NCI-H2171 (cell line): Measurements from ENCODE around the gene GMEB2.

Experiments
- DNase-seq: peaks from one replicate; lab custom pipeline; 2025; lab: John Stamatoyannopoulos, UW

Gene GMEB2

GRCh38 chr20:63589261-63590217, 37.4 kb downstream of the GMEB2 start:
- peak; percentile 33 for DNase-seq

DNA sequence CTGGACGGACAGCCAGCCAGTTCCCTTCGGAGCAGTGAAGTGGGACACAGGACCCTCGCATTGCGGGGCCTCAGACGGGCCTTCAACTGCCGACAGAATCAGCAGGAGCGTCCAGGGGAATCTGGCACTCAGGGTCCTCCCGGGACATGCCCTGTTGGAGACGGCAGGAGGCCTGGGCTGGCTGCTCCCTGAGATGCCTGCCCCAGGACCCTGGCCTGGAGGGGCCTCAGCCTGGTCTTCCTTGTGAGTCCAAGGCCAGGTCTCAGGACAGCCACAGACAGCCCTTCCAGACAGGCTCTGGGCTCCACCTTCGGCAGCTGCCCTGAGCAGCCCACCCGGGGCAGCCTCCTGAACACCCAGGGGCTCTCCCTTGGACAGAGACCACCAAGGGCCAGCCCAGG, 38.3 kb downstream of the GMEB2 start:
- no peak for DNase-seq

GRCh38 chr20:63587776-63588591, 38.9 kb downstream of the GMEB2 start:
- DNase-seq: no peak

- no peak for DNase-seq
Measured at GRCh38 chr20:63587256-63587655, 39.6 kb downstream of the GMEB2 start.

GRCh38 chr20:63586797-63587196, 40.1 kb downstream of the GMEB2 start:
- DNase-seq: no peak

- no peak for DNase-seq
Measured at GRCh38 chr20:63585616-63586565, 41.0 kb downstream of the GMEB2 start.

GRCh38 chr20:63582382-63583063, 44.4 kb downstream of the GMEB2 start:
- no peak for DNase-seq

DNA sequence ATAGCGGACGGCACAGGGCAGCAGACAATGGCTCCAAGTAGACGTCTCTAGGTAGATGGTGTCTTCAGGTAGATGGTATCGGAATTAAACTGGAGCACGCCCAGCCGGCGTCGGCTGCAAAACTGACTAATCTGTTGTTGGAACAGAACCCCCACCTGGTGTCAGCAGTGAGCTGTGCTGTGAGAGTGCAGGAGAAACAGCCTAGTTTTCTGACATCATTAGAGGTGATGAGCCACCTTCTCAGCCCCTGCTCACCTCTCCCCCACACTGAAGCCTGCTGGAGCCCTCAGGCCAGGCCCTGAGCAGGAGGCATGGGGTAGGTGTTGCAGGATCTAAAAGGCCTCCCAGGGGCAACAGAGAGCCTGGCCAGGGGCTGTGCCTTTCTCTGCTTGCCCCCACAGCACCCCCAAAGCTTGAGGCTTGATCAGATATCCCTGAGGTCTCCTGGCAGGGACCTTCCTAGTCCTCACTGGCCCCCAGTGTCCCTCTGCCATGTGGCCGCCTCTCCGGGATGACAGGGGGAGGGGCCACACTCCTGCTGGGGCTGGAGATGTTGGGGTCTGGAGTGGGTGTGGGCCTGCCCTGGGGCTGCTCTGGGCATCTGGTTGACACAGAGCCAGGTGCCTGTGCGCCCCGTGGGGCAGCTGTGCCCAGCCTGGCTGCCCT, 46.0 kb downstream of the GMEB2 start:
- peak; percentile 6 for DNase-seq

DNA sequence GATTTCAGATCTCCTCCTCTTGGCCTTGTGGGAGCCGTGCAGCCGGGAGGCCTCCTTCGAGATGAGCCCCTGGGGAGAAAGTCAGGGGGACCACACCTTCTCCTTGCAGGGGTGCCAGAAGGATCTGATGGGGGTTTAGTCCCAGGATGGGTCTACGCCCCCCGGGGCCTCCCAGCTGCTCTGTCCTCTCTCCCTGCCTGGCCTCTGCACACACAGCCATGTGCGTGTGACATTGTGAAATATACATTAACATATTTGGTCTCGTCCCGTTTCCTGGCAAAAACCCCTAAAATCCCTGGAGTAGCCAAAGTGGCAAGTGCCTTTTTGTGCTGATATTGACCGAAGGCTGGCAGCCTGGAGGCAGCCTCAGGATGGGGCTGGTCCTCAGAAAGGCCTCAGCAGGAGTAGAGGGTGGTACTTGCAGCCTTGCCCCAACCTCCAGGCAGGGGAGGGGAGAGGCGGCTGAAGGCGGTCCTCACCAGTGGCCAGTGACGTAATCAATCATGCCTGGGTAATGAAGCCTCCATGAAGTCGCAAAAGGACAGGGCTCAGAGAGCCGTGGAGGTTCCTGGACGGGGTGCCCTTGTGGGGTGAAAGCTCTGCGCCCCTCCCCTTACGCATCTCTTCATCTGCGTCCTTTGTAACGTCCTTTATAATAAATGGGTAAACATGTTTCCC, 47.7 kb downstream of the GMEB2 start:
- DNase-seq: no peak

DNA sequence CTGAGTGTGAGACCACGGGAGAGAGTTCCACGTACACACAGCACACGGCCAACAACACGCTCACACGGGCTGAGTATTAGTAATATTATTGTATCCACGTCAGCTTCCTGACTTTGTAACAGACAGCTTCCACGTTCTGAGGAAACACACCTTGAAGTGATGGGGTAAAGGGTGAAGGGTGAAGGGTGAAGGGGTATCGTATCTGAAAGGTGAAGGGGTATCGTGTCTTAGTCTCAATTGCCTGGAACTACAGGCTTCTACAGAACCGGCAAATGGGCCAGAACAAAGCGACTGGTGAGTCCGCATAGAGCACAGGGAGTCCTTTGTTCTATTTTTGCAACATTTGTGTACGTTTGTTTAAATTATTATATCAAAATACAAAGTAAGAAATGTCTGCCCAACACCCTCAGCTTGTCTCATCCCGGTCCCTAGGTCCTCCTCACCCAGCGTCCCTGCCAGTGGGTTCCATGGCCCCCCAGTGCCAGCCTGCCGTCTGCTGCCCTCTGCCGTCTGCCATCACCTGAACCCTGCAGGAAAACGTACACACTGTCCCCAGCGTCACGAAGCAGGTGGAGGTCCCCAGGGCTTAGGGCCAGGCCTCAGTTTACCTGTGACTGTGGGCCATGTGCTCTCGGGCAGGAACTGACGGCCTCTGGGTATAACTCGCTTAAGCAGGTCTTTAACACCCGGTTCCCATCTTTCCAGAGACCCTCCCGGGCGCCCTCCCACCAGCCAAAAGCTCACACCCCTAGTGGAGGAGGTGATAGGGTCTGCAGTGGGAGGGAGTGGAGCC, 48.5 kb downstream of the GMEB2 start:
- DNase-seq: no peak

GRCh38 chr20:63577317-63577894, 49.5 kb downstream of the GMEB2 start:
- no peak for DNase-seq

DNA sequence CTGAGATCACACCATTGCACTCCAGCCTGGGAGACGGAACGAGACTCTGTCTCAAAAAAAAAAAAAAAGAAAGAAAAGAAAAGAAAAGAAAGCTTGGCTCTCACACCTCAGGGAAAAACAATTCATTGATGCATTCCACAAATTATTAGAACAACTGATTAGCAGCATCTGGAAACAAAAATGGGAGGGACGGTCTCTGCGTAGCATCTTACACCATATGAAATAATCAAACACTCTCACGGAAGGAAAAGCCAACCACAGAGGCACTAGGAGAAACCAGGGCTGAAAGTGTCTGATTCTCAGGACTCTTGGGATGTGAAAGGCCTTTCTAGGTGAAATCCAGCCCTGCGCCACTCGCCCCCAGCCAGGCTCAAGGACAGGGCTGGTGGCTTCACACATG, 50.6 kb downstream of the GMEB2 start:
- DNase-seq: no peak

DNA sequence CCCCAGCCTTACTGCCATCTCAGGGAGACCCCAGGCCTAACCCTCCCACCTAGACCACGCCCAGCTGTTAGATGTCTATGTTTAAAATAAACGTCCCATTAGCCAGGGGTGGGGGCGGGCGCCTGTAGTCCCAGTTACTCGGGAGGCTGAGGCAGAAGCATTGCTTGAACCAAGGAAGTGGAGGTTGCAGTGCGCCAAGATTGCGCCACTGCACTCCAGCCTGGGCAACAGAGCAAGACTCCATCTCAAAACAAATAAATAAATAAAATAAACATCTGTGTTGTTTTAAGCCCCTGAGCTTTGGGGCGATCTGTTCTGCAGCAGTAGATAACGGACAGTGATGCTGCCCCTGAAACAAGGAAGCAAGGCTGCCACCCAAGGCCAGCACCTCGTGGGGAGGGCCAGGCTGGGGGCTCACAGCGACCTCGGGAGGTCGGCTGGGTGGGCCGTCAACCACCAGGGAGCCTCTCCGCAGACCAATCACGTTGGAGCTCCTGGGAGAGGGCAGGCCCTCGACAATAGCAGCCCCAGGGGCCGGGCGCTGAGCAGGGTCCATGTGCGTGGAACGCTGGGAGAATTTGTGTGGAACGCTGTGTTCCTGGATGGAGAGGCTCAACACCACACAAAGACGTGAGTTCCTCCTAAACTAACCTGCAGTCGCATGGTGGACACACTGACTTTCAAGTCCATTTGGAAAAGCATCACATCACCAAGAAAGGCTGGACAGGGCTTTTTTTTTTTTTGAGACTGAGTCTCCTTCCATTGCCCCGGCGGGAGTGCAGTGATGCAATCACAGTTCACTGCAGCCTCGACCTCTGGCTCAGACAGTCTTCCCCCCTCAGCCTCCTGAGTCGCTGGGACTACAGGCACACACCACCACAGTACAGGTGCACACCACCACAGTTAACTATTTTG, 51.8 kb downstream of the GMEB2 start:
- DNase-seq: no peak

- peak; percentile 58 for DNase-seq
Measured at GRCh38 chr20:63574156-63574828, 52.6 kb downstream of the GMEB2 start, which contains the start of gene HELZ2. TSS of gene HELZ2 (minus strand) at chr20:63574239. CDS start at chr20:63572385, 1,854 bp downstream.

DNA sequence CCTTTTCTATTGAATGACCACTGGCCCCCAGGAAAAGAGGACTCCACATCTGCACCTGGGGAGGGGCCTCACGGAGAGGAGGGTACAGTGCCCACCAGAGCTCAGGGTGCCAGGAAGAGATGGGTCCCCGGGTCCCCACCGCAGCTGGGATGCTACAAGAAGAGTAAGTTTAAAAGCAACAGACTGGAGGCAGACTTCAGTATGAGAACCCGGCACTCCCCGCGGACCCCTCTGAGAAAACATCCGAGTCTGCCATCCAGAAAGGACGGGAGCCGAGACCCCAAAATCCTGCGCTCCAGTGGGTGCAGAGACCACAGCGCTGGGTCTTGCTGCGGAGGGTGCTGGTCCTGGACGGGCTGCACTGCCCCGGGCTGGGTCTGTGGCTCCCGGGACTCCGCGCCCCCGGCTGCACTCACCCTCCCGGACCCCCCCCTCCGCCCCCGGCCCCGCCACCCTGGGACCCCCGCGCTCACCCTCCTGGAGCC, 53.2 kb downstream of the GMEB2 start:
- no peak for DNase-seq

- no peak for DNase-seq
Measured at GRCh38 chr20:63572788-63573646, 53.9 kb downstream of the GMEB2 start.
